ENCODE results near the gene DHRS13. TPM values are rescaled to one million over a fixed set of nuclear protein-coding genes. Genes with fewer than 3 reads are reported as not detected.

DHRS13 gene
- total RNA-seq, 1 donor from 2014 or later, result 11.8 TPM

GRCh38 chr17:28942925-28943324 lies 40.0 kb upstream of the DHRS13 start:
- Histone ChIP-seq H3K36me3 (peaks cover 0 to 11% of the 10 kb centered on the region in 2 donors), H3K27me3 (no peaks in the 10 kb centered on the region), H3K27ac (no peak overlapping the region), H3K4me3 (no peak overlapping the region), H3K9me3 (no peaks in the 10 kb centered on the region), H3K4me1 (peaks cover 92% of the 10 kb centered on the region)
- TF ChIP-seq POLR2A (IDR thresholded peaks at IDR 0.05), result no peak
- no peak for TF ChIP-seq POLR2AphosphoS5 (IDR thresholded peaks at IDR 0.05; ENCODE audit: insufficient read depth in 1 of 2, low read depth in 1 of 2)
- TF ChIP-seq CTCF (IDR thresholded peaks at IDR 0.05), result no peak
- DNase-seq (ENCODE audit: extremely low spot score in 2 of 2), result no peak
- intact Hi-C loops (cut with DNase I), result no loop called here

- peaks cover 0 to 11% of the 10 kb centered on the region in 2 donors for H3K36me3 ChIP-seq
- intact Hi-C loops (cut with DNase I), result no loop called here
- no peak overlapping the region for H3K4me3 ChIP-seq
- no peaks in the 10 kb centered on the region for H3K27me3 ChIP-seq
- H3K9me3 ChIP-seq, result no peaks in the 10 kb centered on the region
- DNase-seq (ENCODE audit: extremely low spot score in 2 of 2), result no peak
- TF ChIP-seq POLR2AphosphoS5 (IDR thresholded peaks at IDR 0.05; ENCODE audit: insufficient read depth in 1 of 2, low read depth in 1 of 2) (no peak), POLR2A (IDR thresholded peaks at IDR 0.05) (no peak), CTCF (IDR thresholded peaks at IDR 0.05) (no peak)
- H3K27ac ChIP-seq, result no peak overlapping the region
- H3K4me1 ChIP-seq, result peaks cover 92% of the 10 kb centered on the region
Observed at GRCh38 chr17:28941251-28941650, 38.4 kb upstream of the DHRS13 start.

GRCh38 chr17:28940675-28941074 lies 37.8 kb upstream of the DHRS13 start:
- no peak for TF ChIP-seq POLR2A (IDR thresholded peaks at IDR 0.05)
- no peak for TF ChIP-seq CTCF (IDR thresholded peaks at IDR 0.05)
- no peak for TF ChIP-seq POLR2AphosphoS5 (IDR thresholded peaks at IDR 0.05; ENCODE audit: insufficient read depth in 1 of 2, low read depth in 1 of 2)
- Histone ChIP-seq H3K9me3 (no peaks in the 10 kb centered on the region), H3K4me3 (no peak overlapping the region), H3K27me3 (no peaks in the 10 kb centered on the region), H3K27ac (no peak overlapping the region), H3K36me3 (peaks cover 0 to 11% of the 10 kb centered on the region in 2 donors), H3K4me1 (peaks cover 92% of the 10 kb centered on the region)
- intact Hi-C loops (cut with DNase I), result no loop called here
- no peak for DNase-seq (ENCODE audit: extremely low spot score in 2 of 2)

GRCh38 chr17:28940142-28940541 lies 37.3 kb upstream of the DHRS13 start:
- intact Hi-C loops (cut with DNase I), result no loop called here
- Histone ChIP-seq H3K9me3 (no peaks in the 10 kb centered on the region), H3K27ac (no peak overlapping the region), H3K36me3 (peaks cover 0 to 11% of the 10 kb centered on the region in 2 donors), H3K27me3 (no peaks in the 10 kb centered on the region), H3K4me1 (peaks cover 92% of the 10 kb centered on the region), H3K4me3 (no peak overlapping the region)
- no peak for DNase-seq (ENCODE audit: extremely low spot score in 2 of 2)
- TF ChIP-seq CTCF (IDR thresholded peaks at IDR 0.05) (no peak), POLR2A (IDR thresholded peaks at IDR 0.05) (no peak), POLR2AphosphoS5 (IDR thresholded peaks at IDR 0.05; ENCODE audit: insufficient read depth in 1 of 2, low read depth in 1 of 2) (no peak)

- H3K9me3 ChIP-seq, result no peaks in the 10 kb centered on the region
- intact Hi-C loops (cut with DNase I), result no loop called here
Observed at GRCh38 chr17:28938552-28938951, 35.7 kb upstream of the DHRS13 start.

More at GRCh38 chr17:28938552-28938951, 35.7 kb upstream of the DHRS13 start:
- Histone ChIP-seq H3K27me3 (no peaks in the 10 kb centered on the region), H3K36me3 (peaks cover 0 to 11% of the 10 kb centered on the region in 2 donors), H3K4me3 (no peak overlapping the region), H3K27ac (no peak overlapping the region), H3K4me1 (peaks cover 83% of the 10 kb centered on the region)
- TF ChIP-seq CTCF (IDR thresholded peaks at IDR 0.05) (no peak), POLR2AphosphoS5 (IDR thresholded peaks at IDR 0.05; ENCODE audit: insufficient read depth in 1 of 2, low read depth in 1 of 2) (no peak), POLR2A (IDR thresholded peaks at IDR 0.05) (no peak)
- no peak for DNase-seq (ENCODE audit: extremely low spot score in 2 of 2)

Data from vagina (tissue), 2 donors.